Stimulated activated CD8-positive, alpha-beta memory T cell treated with anti-CD3 and anti-CD28 coated beads, Interleukin-12 subunit alpha, Interleukin-12 subunit beta, amount 100 ng/mL, for 1 hour (primary cell): ENCODE results near the gene TMEM243.

Experiments
- DNase-seq: peaks from one replicate; pipeline ENCODE4 v3.0.0-alpha.2; 2020; ENCODE audit warnings: low read depth

The TMEM243 gene

DNA sequence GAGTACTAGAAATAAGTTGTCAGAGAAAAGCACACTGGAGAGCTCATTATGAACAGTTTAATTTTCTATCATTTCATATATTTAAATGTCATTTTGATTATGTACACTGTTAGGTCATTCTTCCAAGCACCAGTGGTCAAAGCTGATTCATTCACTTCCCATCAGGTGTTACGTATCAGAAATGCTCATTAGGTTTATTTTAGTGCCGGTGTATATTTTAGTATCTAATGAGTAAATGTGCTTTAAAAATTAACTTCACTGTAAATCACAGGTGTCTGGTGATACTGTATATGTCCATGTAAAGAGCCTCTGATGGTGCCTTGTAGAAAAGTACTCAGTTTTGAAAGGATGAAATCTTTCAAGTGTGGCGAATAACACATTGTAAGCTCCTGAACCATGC is 63.7 kb downstream of the TMEM243 start:
- no peak for DNase-seq

DNA sequence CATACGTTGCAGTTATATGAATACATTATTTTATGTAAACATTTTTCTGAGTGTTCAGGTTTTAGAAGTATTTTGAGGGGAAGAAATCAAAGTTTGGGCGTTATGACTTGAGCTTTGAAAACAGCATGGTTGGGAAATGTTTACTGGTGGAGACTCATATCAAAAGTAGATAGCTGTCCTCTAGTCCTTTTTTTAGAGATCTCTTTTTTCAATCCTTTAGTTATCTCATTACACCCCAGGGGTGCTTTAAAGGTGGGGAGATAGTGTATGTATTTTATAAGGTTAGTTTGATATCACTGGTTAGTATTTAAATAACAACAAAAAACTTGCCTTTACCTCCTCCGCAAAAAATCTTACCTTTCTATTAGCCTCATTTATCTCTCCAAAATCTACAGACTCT is 65.0 kb downstream of the TMEM243 start:
- DNase-seq = no peak

DNA sequence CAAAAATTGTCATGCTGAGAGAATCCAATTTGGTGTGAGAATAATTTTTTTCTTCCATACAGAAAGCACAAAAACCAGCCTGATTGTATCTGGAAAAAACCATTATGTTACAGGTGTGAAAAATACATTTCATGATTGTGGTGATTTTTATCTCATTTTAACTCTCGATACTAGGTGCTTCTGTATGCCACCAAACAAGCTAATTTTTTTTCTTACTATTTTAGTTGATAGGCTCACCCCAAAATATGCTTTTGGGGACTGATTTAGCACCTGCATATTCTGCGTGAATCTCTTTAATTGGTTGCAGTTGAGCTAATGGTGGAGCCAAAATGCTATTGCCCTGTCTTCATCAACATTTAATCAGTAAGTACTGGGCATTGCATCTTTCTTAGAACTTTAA is 65.4 kb downstream of the TMEM243 start:
- no peak for DNase-seq

DNA sequence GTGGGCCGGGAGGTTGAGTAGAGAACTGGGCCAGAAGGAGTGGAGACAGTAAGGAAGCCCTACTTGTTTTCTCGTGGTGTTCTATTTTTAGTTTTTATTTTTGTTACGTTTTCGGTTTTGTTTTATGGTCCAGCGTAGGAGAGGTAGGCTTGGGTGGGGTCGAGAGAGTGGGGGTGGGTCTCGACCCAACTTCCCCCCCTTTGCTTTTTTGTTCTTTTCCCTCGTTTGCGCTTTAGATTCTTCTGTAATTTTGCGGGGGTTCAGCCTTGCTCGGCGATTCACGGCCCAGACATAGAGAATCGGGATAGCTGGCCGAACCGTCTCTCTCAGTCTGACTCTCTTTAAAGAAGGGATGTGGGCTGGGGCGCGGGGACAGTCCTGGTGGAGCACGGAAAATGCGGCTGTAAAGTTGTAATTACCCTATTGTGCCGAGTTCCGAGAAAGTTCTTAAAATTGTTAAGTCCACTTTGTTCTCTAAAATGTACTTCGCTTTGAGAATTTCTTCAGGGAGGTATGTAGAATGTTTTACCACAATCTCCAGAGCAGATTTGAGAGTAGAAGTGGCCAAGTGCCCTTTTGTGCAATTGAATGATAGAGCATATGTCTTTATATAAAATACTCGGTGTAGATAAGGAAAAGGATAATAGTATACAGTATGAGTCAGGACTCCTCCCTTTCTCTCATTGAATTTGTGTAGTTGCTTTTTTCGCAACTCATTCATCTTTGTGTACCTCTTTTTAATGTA is 66.5 kb downstream of the TMEM243 start:
- no peak for DNase-seq

DNA sequence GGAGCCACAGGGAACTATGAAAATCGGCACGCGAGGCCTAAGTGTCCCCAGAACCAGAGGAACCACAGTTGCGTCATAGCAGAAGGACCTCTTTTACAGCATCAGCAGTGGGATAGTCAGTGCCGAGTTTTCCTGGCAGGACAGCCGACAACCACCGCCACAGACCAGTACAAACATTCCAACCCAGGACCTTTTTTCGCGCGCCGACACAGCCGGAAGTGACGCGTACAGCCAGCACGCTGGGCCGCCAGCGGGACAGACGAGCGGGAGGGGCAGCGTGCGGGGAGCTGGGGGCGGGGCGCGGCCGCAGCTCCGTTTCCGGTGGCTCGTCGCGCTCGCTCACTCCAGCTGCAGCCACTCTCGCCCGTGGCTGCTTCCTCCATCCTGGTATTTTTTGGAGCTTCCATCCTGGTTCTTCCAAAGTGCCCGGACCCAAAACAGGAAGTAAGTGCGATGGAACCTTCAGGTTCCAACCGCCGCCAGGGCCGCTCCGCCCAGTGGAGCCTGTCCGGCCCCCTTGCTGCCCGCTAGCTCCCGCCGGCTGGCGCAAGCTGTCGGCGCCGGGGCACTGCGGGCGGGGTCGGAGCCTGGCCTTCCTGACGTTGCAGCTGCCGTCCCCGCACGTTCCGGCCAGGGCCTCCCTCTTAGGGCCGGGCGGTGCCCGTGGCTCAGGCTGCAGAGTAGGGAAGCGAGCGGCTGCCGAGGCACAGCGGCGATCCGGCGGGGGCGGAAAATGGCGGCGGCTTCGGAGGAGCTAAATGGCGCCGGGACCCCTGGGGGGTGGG is 67.2 kb downstream of the TMEM243 start, which contains the start of gene DMTF1:
Gene DMTF1 (plus strand): TSS at position 342 of the 785 bp plus-strand sequence. CDS start 12,489 bp downstream, outside the sequence.
- DNase-seq = peak; percentile 77

DNA sequence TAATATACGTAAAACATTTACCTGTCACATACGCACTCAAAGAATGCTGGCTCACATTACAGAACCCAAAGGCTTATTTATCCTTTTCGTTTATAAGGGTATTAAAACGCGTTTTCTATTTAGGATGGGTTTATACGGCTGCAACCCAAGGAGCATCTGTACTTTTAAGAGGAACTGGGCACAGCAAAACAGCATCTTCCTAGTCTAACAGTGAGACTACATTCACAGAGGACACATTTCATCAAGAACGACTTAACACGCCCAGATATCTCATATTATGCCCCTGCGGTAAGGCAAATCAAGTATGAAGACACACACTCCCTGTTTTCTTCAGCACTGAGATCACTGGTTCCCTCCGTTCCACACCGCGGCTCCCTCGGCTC is 67.8 kb downstream of the TMEM243 start:
- DNase-seq = no peak

DNA sequence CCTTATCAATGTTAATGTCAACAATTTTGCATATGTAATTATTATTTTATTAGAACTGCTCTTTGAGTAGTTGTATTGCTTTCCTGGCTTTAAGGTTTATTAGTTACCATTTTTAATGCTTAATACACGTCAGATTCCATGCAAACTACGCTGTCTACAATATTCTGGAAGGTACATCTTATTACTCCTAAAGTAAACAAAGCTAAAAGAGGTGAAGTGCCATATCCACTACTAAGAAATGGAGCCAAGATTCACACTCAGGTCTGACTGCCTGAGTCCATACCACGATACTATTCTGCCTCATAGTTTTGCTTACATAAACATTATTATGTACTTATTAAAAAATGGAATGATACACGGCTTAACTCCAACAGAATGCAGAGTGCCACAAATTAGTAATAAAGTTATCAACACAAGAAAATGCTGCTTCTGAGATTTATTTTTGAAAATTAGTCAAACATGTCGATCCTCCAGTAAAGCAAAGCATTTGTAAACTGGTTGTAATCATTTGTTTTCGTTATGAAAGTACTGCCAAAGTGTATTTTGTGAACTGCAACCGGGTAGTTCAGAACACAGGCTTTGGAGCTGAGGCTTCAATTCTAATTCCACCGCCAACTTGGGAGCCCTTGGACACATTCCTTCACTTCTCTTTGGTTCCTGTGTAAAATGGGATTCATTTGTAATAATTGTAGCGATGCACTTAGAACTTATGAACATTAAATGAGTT is 68.4 kb downstream of the TMEM243 start:
- no peak for DNase-seq

DNA sequence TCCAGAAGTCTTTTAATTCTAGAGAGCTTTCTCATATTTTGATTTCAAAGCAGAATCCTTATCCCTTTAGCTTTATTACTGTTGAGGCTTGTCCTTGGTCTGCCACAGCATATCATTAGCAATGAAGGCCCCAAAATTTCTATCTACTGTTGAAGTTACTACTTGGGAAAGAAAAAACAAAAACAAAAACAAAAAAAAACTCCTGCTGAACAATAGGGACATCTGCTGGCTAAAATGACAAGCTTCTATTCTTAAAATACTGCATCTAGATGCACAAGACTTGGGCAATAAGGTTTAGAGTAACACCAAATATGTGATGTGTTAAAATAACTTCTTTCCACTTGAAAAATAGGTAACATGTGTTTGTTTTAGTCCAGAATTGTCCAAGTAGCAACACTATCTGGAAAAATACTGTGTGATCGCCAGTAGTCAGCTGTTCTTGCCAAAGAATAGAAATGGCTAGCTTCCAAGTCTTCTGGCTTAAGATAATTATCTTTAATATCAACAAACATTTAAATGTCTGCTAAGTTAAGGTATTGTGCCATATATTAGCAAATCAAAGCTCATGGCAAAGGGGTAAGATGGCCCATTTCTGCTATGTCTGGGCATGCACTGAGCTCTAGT is 71.1 kb downstream of the TMEM243 start:
- DNase-seq = no peak

DNA sequence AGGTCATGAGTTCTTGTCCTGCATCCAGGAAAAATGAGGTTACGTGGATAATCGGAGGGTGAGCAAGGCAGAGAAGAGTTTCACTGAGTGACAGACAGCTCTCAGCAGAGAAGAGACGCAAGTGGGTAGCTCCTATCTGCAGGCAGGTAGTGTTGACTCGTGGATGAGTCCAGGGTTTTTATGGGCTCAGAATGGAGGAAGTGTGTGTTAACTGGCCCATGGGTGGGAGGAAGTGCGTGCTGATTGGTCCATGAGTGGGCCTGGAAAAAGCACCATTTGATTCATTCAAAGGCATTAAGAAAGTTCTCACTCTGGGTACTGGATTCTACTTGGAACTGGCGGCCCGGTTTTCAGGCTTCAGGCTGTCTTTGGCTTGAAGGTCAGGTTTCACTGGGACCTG is 72.0 kb downstream of the TMEM243 start:
- no peak for DNase-seq

DNA sequence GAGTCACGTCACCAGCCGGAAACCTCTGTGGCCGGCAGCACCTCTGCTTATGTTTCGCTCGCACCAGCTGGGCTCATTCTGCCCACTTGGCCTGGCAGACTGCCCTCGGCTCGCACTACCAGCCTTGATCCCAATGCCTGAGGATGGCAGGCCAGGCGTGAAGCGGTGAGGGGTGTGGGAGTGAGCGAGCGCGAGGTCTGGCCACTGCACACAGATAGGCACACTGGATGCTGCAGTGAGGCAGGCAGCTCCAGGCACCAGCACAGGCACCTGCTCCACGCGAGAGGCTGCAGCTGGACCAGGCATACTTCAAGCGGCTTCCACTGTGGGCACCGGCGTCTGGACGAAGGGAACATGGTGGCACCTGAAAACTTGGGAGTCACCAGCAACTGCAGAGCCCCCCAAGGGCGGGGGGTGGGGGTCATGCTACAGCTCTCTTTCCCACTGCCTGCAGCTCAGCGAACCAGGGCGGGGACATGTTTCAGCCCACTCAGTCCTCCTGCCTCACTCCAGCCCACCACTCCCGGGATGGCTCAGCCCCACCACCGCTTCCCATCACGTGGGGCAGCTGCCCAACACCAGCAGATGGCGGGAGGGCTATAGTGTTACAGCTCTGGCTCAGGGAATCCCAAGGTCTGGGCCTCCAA is 72.7 kb downstream of the TMEM243 start:
- no peak for DNase-seq
